Vagina (tissue), 2 donors: Measurements from ENCODE around the gene PREP. TPM values are rescaled to one million over a fixed set of nuclear protein-coding genes. Genes with fewer than 3 reads are reported as not detected.

ENCODE experiments used
- DNase-seq, 2 donors: peaks; one replicate each; pipeline ENCODE4 v3.0.0-alpha.2; 2017; ENCODE audit errors: extremely low spot score in 2 of 2
- H3K27ac ChIP-seq: fragments of 200-600 bp; sonication (generic); one replicate; pipeline ENCODE4 v1.5.1; 2019
- H3K27me3 ChIP-seq: fragments of 200-600 bp; sonication (generic); one replicate; pipeline ENCODE4 v1.5.1; 2019
- H3K36me3 ChIP-seq, 2 donors: fragments of 200-600 bp; sonication (generic); one replicate each; pipeline ENCODE4 v1.5.1; 2017 to 2019
- H3K4me1 ChIP-seq: fragments of 200-600 bp; sonication (generic); one replicate; pipeline ENCODE4 v1.5.1; 2019
- H3K4me3 ChIP-seq, 2 donors: fragments of 200-600 bp; sonication (generic); 1 replicate in 1 of 2; 2 replicates in 1 of 2; pipeline ENCODE4 v1.5.1; 2016 to 2019
- H3K9me3 ChIP-seq: fragments of 200-600 bp; sonication (generic); one replicate; pipeline ENCODE4 v1.5.1; 2019
- CTCF ChIP-seq, 3 experiments: fragments of 450-650 bp in 2 of 3; fragments of 200-600 bp in 1 of 3; sonication (generic) in 1 of 3; IDR thresholded peaks; one replicate each; pipeline ENCODE4 v1.5.1; 2017 to 2019; ENCODE audit warnings: antibody characterized with exemption in 3 of 3, mild to moderate bottlenecking in 2 of 3, moderate library complexity in 2 of 3
- POLR2A ChIP-seq, 2 donors: fragments of 450-650 bp; IDR thresholded peaks; one replicate each; pipeline ENCODE4 v1.6.1; 2017; ENCODE audit warnings: antibody characterized with exemption in 2 of 2, mild to moderate bottlenecking in 2 of 2, moderate library complexity in 2 of 2
- POLR2AphosphoS5 ChIP-seq, 2 donors: sonication (generic); formaldehyde crosslinking; IDR thresholded peaks; one replicate each; pipeline ENCODE4 v1.9.0; 2017; ENCODE audit warnings: antibody characterized with exemption in 2 of 2, mild to moderate bottlenecking in 2 of 2, low read depth in 1 of 2; ENCODE audit not compliant: insufficient read depth in 1 of 2
- intact Hi-C: fragments of 100-400 bp; cut with DNase I; formaldehyde crosslinking; loops from one replicate; pipeline ENCODE4 v1.15.1; 2023
- total RNA-seq: library from RNA; depleted of rRNA; stranded (reverse); fragments of >200 nt; gene quantifications from one replicate; pipeline ENCODE4 v1.2.3, GENCODE V29; 2016

Gene PREP
- total RNA-seq, 1 donor from 2014 or later = 19.2 TPM

GRCh38 chr6:105397987-105398386 lies 4.9 kb downstream of the PREP start:
- intact Hi-C loops = no loop called here
- Histone ChIP-seq H3K4me3 (no peak overlapping the region), H3K27me3 (no peaks in the 10 kb centered on the region), H3K36me3 (peaks cover 0 to 19% of the 10 kb centered on the region in 2 donors), H3K4me1 (peaks cover 41% of the 10 kb centered on the region), H3K9me3 (no peaks in the 10 kb centered on the region), H3K27ac (no peak overlapping the region)
- no peak for DNase-seq
- TF ChIP-seq POLR2AphosphoS5 (IDR thresholded peaks at IDR 0.05; ENCODE audit: insufficient read depth in 1 of 2, low read depth in 1 of 2) (no peak), CTCF (IDR thresholded peaks at IDR 0.05) (no peak), POLR2A (IDR thresholded peaks at IDR 0.05) (no peak)

- Histone ChIP-seq H3K9me3 (no peaks in the 10 kb centered on the region), H3K36me3 (peaks cover 0 to 17% of the 10 kb centered on the region in 2 donors), H3K4me3 (no peak overlapping the region), H3K4me1 (no peaks in the 10 kb centered on the region), H3K27me3 (no peaks in the 10 kb centered on the region), H3K27ac (no peak overlapping the region)
- TF ChIP-seq POLR2AphosphoS5 (IDR thresholded peaks at IDR 0.05; ENCODE audit: insufficient read depth in 1 of 2, low read depth in 1 of 2) (no peak), CTCF (IDR thresholded peaks at IDR 0.05) (no peak), POLR2A (IDR thresholded peaks at IDR 0.05) (no peak)
- intact Hi-C loops = no loop called here
- no peak for DNase-seq
Observed at GRCh38 chr6:105391705-105392104, 11.2 kb downstream of the PREP start.

- H3K9me3 ChIP-seq = no peaks in the 10 kb centered on the region
- intact Hi-C loops = no loop called here
- no peaks in the 10 kb centered on the region for H3K36me3 ChIP-seq
- TF ChIP-seq POLR2A (IDR thresholded peaks at IDR 0.05) = no peak
- TF ChIP-seq CTCF (IDR thresholded peaks at IDR 0.05) = no peak
- TF ChIP-seq POLR2AphosphoS5 (IDR thresholded peaks at IDR 0.05; ENCODE audit: insufficient read depth in 1 of 2, low read depth in 1 of 2) = no peak
- H3K4me1 ChIP-seq = no peaks in the 10 kb centered on the region
- no peak overlapping the region for H3K27ac ChIP-seq
- H3K27me3 ChIP-seq = no peaks in the 10 kb centered on the region
- no peak for DNase-seq
- H3K4me3 ChIP-seq = no peak overlapping the region
Observed at GRCh38 chr6:105389543-105389942, 13.3 kb downstream of the PREP start.

GRCh38 chr6:105388392-105388791 lies 14.5 kb downstream of the PREP start:
- Histone ChIP-seq H3K9me3 (no peaks in the 10 kb centered on the region), H3K27ac (no peak overlapping the region), H3K36me3 (no peaks in the 10 kb centered on the region), H3K4me1 (peaks cover 6% of the 10 kb centered on the region), H3K4me3 (no peak overlapping the region), H3K27me3 (no peaks in the 10 kb centered on the region)
- DNase-seq = no peak
- no peak for TF ChIP-seq POLR2A (IDR thresholded peaks at IDR 0.05)
- no peak for TF ChIP-seq POLR2AphosphoS5 (IDR thresholded peaks at IDR 0.05; ENCODE audit: insufficient read depth in 1 of 2, low read depth in 1 of 2)
- no peak for TF ChIP-seq CTCF (IDR thresholded peaks at IDR 0.05)
- intact Hi-C loops = no loop called here

GRCh38 chr6:105384004-105384403 lies 18.9 kb downstream of the PREP start:
- Histone ChIP-seq H3K27ac (peak overlapping the region; percentile 36), H3K9me3 (no peaks in the 10 kb centered on the region), H3K4me3 (no peak overlapping the region), H3K36me3 (no peaks in the 10 kb centered on the region), H3K27me3 (no peaks in the 10 kb centered on the region), H3K4me1 (peaks cover 16% of the 10 kb centered on the region)
- TF ChIP-seq POLR2AphosphoS5 (IDR thresholded peaks at IDR 0.05; ENCODE audit: insufficient read depth in 1 of 2, low read depth in 1 of 2) (no peak), POLR2A (IDR thresholded peaks at IDR 0.05) (no peak), CTCF (IDR thresholded peaks at IDR 0.05) (no peak)
- DNase-seq = no peak
- intact Hi-C loops = no loop called here
